HS-5 (cell line): Measurements from ENCODE around the gene IFNB1.
A peak's percentile ranks its signal among the peaks of the same experiment; 100 is the strongest.

ENCODE experiments used
- DNase-seq: peaks from one replicate; pipeline ENCODE4 v3.0.0-alpha.2; 2012; ENCODE audit warnings: low read depth

The IFNB1 gene

GRCh38 chr9:21077781-21078180 lies at the start of gene IFNB1:
TSS of gene IFNB1 (minus strand) at chr9:21077942. CDS start at chr9:21077869, 73 bp downstream.
- DNase-seq = no peak

- DNase-seq = no peak
These were observed 44.0 kb upstream of the IFNB1 start for GRCh38 chr9:21121595-21122251.

GRCh38 chr9:21121079-21121478 lies 43.3 kb upstream of the IFNB1 start:
- no peak for DNase-seq

- no peak for DNase-seq
These were observed 41.5 kb upstream of the IFNB1 start for GRCh38 chr9:21119093-21119770.

GRCh38 chr9:21114311-21114710 lies 36.6 kb upstream of the IFNB1 start:
- DNase-seq = no peak

- DNase-seq = peak; percentile 53
These were observed 33.2 kb upstream of the IFNB1 start for GRCh38 chr9:21110708-21111576.

- no peak for DNase-seq
These were observed 27.0 kb upstream of the IFNB1 start for GRCh38 chr9:21104787-21105186.

- DNase-seq = no peak
These were observed 24.6 kb upstream of the IFNB1 start for GRCh38 chr9:21102305-21102704.

- DNase-seq = no peak
These were observed 20.1 kb upstream of the IFNB1 start for GRCh38 chr9:21097817-21098216.

- no peak for DNase-seq
These were observed 19.1 kb upstream of the IFNB1 start for GRCh38 chr9:21096901-21097255.

- no peak for DNase-seq
These were observed 18.6 kb upstream of the IFNB1 start for GRCh38 chr9:21096172-21096900.

- no peak for DNase-seq
These were observed 17.8 kb upstream of the IFNB1 start for GRCh38 chr9:21095561-21095960.

GRCh38 chr9:21086538-21086937 lies 8.8 kb upstream of the IFNB1 start:
- no peak for DNase-seq

GRCh38 chr9:21085005-21085404 lies 7.3 kb upstream of the IFNB1 start:
- DNase-seq = no peak

GRCh38 chr9:21084242-21084850 lies 6.6 kb upstream of the IFNB1 start:
- DNase-seq = no peak

GRCh38 chr9:21082671-21083070 lies 4.9 kb upstream of the IFNB1 start:
- DNase-seq = no peak

- DNase-seq = no peak
These were observed 4.3 kb upstream of the IFNB1 start for GRCh38 chr9:21081999-21082398.

GRCh38 chr9:21081451-21081850 lies 3.7 kb upstream of the IFNB1 start:
- DNase-seq = no peak

- DNase-seq = no peak
These were observed 3.1 kb upstream of the IFNB1 start for GRCh38 chr9:21080793-21081192.

- no peak for DNase-seq
These were observed 960 bp upstream of the IFNB1 start for GRCh38 chr9:21078702-21079101.

- DNase-seq = no peak
These were observed 2.3 kb downstream of the IFNB1 start for GRCh38 chr9:21075484-21075883.

GRCh38 chr9:21070906-21071305 lies 6.8 kb downstream of the IFNB1 start:
- DNase-seq = no peak
